Progenitor cell of endocrine pancreas (in vitro differentiated cells): ENCODE measurements around the gene KRTAP5-11. TPM values are rescaled to one million over a fixed set of nuclear protein-coding genes. Genes with fewer than 3 reads are reported as not detected.

Experiments used
- DNase-seq: peaks from one replicate; pipeline ENCODE4 v3.0.0; 2021; ENCODE audit warnings: low spot score; ENCODE audit not compliant: unreplicated experiment
- H3K27ac Mint-ChIP-seq: 2 replicates; pipeline ENCODE4 v1.8.0; 2021; ENCODE audit warnings: mild to moderate bottlenecking, moderate library complexity, mixed read lengths
- H3K27me3 Mint-ChIP-seq: 2 replicates; pipeline ENCODE4 v1.8.0; 2021; ENCODE audit warnings: mixed read lengths
- H3K36me3 Mint-ChIP-seq: 2 replicates; pipeline ENCODE4 v1.8.0; 2022; ENCODE audit warnings: mixed read lengths; ENCODE audit not compliant: insufficient read depth
- H3K4me1 Mint-ChIP-seq: 2 replicates; pipeline ENCODE4 v1.8.0; 2021; ENCODE audit warnings: low read depth, mixed read lengths
- H3K4me3 Mint-ChIP-seq: 2 replicates; pipeline ENCODE4 v1.8.0; 2021; ENCODE audit warnings: low read depth, mild to moderate bottlenecking, moderate library complexity, mixed read lengths
- H3K9me3 Mint-ChIP-seq: 2 replicates; pipeline ENCODE4 v1.8.0; 2021; ENCODE audit warnings: low read depth, mixed read lengths
- total RNA-seq: library from RNA; stranded (reverse); gene quantifications from 2 replicates; pipeline ENCODE4 v1.2.1, GENCODE V29; 2021
- TF ChIP-seq, protein P1 (sequence below): fragments of 200-600 bp; sonication (generic); IDR thresholded peaks from one replicate; pipeline ENCODE4 v1.5.0; 2021; ENCODE audit warnings: antibody characterized with exemption, mild to moderate bottlenecking; ENCODE audit not compliant: unreplicated experiment

The KRTAP5-11 gene
- total RNA-seq, 1 donor from 2014 or later = not detected

DNA sequence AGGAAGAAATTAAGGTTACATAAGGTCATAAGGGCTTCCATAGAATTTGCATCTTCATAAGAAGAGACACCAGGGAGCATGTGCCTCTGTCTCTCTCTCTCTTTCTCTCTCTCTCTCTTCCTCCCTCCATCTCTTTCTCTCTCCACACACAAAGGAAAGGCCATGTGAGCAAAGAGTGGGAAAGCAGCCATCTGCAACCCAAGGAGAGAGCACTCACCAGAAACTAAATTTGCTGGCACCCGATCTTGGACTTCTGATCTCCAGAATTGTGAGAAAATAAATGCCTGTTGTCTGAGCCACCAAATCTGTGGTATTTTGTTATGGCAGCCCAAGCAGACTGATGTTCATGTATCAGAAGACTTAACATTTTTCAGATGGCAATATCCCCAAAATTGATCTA lies 23.7 kb downstream of the KRTAP5-11 start:
- H3K9me3 Mint-ChIP-seq = peaks cover 7% of the 10 kb centered on the region
- H3K36me3 Mint-ChIP-seq = no peaks in the 10 kb centered on the region
- H3K27ac Mint-ChIP-seq = no peak overlapping the region
- DNase-seq = no peak
- no peak overlapping the region for H3K4me3 Mint-ChIP-seq
- TF ChIP-seq, protein P1, sequence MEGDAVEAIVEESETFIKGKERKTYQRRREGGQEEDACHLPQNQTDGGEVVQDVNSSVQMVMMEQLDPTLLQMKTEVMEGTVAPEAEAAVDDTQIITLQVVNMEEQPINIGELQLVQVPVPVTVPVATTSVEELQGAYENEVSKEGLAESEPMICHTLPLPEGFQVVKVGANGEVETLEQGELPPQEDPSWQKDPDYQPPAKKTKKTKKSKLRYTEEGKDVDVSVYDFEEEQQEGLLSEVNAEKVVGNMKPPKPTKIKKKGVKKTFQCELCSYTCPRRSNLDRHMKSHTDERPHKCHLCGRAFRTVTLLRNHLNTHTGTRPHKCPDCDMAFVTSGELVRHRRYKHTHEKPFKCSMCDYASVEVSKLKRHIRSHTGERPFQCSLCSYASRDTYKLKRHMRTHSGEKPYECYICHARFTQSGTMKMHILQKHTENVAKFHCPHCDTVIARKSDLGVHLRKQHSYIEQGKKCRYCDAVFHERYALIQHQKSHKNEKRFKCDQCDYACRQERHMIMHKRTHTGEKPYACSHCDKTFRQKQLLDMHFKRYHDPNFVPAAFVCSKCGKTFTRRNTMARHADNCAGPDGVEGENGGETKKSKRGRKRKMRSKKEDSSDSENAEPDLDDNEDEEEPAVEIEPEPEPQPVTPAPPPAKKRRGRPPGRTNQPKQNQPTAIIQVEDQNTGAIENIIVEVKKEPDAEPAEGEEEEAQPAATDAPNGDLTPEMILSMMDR = no peak
- peaks cover 14% of the 10 kb centered on the region for H3K27me3 Mint-ChIP-seq
- H3K4me1 Mint-ChIP-seq = no peaks in the 10 kb centered on the region

DNA sequence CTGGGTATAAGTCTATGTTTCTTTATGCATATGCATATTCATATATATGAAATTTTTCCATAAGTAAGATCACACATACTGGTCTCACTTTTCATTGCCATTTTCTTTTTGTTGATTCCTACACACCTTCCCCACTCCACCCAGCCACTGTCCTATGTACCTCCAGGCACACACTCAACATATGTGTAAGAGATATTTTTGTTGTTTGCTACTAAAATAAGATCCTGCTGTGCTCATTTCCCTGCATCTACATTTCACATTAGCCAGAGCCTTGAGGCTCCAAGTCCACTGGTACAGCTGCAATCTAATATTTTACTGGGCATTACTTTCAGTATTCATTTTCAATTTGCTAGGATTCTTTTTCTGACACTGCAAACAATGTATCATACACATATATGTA lies 25.4 kb downstream of the KRTAP5-11 start:
- no peak overlapping the region for H3K27ac Mint-ChIP-seq
- H3K36me3 Mint-ChIP-seq = no peaks in the 10 kb centered on the region
- H3K4me1 Mint-ChIP-seq = no peaks in the 10 kb centered on the region
- peaks cover 4% of the 10 kb centered on the region for H3K27me3 Mint-ChIP-seq
- DNase-seq = no peak
- H3K4me3 Mint-ChIP-seq = no peak overlapping the region
- TF ChIP-seq, protein P1 = no peak
- peaks cover 7% of the 10 kb centered on the region for H3K9me3 Mint-ChIP-seq

DNA sequence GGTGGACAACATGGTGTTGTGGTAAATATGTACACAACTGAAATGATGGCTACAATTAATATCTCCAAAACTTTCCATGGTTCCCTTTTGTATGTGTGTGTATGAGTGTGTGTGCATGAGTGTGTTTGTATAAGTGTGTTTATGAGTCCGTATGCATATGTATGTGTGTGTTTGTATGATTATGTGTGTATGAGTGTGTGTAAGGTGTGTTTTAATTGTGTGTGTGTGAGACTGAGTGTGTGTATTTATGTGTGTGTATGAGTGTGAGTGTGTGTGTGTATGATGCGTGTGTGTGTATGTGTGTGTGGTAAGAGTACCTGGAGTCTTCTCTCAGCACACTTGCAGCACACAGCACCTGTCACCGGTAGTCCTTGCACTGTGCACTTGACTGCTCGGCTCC lies 26.7 kb downstream of the KRTAP5-11 start:
- H3K36me3 Mint-ChIP-seq = no peaks in the 10 kb centered on the region
- TF ChIP-seq, protein P1 = no peak
- peaks cover 2% of the 10 kb centered on the region for H3K27me3 Mint-ChIP-seq
- no peaks in the 10 kb centered on the region for H3K4me1 Mint-ChIP-seq
- no peak for DNase-seq
- H3K4me3 Mint-ChIP-seq = no peak overlapping the region
- H3K9me3 Mint-ChIP-seq = peaks cover 7% of the 10 kb centered on the region
- no peak overlapping the region for H3K27ac Mint-ChIP-seq

DNA sequence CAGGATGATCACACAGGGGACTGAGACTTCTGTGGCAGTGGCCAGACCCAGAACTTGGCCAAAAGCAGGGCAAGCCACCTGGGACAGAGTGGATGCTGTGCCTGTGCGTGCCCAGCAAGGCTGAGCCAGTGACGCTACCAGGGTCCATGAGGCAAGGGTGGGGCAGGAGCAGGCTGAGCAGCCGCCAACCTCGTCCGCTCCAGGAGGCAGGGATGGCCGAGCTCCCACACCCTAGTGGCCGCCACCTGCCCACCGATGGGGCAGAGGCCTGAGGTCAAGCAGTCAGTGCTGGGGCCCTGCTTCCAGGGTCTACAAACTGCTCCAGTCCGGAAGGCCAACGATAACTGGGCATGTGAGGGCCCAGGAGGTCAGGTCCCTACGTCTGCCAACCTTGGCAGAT lies 27.2 kb downstream of the KRTAP5-11 start:
- Mint-ChIP-seq H3K27me3 (no peaks in the 10 kb centered on the region), H3K4me1 (no peaks in the 10 kb centered on the region), H3K4me3 (no peak overlapping the region)

DNA sequence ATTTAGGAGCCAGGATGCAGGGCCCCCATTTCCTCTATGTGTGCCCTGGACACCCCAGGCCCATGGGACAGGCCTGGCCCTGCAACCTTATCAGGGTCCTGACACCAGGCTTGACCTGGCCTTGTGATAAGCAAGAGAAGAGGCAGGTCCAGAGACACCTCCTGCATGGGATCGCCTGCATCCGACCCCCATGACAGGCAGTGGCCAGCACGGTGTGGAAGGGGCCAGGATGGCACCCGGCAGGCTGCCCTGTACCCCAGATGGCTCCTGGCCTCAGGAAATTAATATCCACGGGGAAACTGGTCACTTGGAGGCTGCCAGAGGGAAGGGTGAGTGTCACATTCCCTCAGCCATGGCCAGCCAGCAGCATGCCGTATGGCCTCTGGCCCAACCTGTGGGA lies 27.7 kb downstream of the KRTAP5-11 start:
- Mint-ChIP-seq H3K27me3 (peaks cover 5% of the 10 kb centered on the region), H3K4me1 (no peaks in the 10 kb centered on the region), H3K4me3 (no peak overlapping the region), H3K9me3 (peaks cover 4% of the 10 kb centered on the region), H3K27ac (no peak overlapping the region), H3K36me3 (no peaks in the 10 kb centered on the region)
- no peak for DNase-seq
- TF ChIP-seq, protein P1 = no peak

More for the DNA sequence above, 27.2 kb downstream of the KRTAP5-11 start:
- Mint-ChIP-seq H3K9me3 (peaks cover 6% of the 10 kb centered on the region), H3K36me3 (no peaks in the 10 kb centered on the region), H3K27ac (no peak overlapping the region)
- TF ChIP-seq, protein P1 = no peak
- DNase-seq = no peak
